ENCODE data around the gene OR51Q1. TPM values are rescaled to one million over a fixed set of nuclear protein-coding genes. Genes with fewer than 3 reads are reported as not detected.

OR51Q1 gene
- not detected in 5 replicates for total RNA-seq (2022; extraction: Qiagen RNA extraction; ENCODE audit: low read depth)

GRCh38 chr11:5421811-5422210 is at the start of gene OR51Q1:
TSS of gene OR51Q1 (plus strand) at chr11:5422111. CDS start at chr11:5422201, 90 bp downstream.

GRCh38 chr11:5383576-5383975 is 38.3 kb upstream of the OR51Q1 start, which contains the start of gene OR51M1:
TSS of gene OR51M1 (plus strand) at chr11:5383812. CDS start at chr11:5389399, 5,587 bp downstream.

GRCh38 chr11:5441414-5441813 is 19.5 kb downstream of the OR51Q1 start, which contains the start of gene OR51I1:
TSS of gene OR51I1 (minus strand) at chr11:5441514. CDS start at chr11:5441514, 0 bp downstream.

DNA sequence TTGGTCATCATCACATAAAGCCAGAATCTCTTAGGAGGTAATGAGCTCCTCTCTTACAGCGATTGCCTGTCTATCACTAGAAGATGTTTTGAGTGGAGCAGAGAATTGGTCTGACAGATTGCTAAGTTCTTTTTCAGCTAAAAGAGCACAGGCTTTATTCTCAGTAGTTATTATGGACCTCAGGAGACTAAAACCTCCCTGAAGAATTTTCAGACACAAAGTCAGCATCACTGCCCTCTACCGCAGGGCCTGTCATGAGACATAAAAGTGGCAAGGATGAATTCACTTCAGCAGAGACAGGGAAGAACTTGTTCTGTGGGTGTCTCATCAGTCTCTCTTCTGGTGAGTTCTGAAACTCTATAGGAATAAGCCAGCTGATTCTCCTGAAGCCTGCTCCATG is 27.1 kb downstream of the OR51Q1 start, which contains the start of gene OR51I2:
Gene OR51I2 (plus strand): TSS at position 301 of the 400 bp plus-strand sequence. CDS start 4,166 bp downstream, outside the sequence.

Other genes with a start within 250 kb of the OR51Q1 start
- not detected in 5 replicates for gene OR51V1, start 221.4 kb upstream of the OR51Q1 start, total RNA-seq (2022; extraction: Qiagen RNA extraction; ENCODE audit: low read depth)
- not detected in 5 replicates for gene HBB, start 195.0 kb upstream of the OR51Q1 start, total RNA-seq (2022; extraction: Qiagen RNA extraction; ENCODE audit: low read depth)
- gene HBD, start 187.6 kb upstream of the OR51Q1 start, total RNA-seq (2022; extraction: Qiagen RNA extraction; ENCODE audit: low read depth) = not detected in 5 replicates
- not detected in 5 replicates for gene HBG1, start 172.3 kb upstream of the OR51Q1 start, total RNA-seq (2022; extraction: Qiagen RNA extraction; ENCODE audit: low read depth)
- not detected in 5 replicates for gene HBG2, start 167.3 kb upstream of the OR51Q1 start, total RNA-seq (2022; extraction: Qiagen RNA extraction; ENCODE audit: low read depth)
- gene HBE1, start 152.2 kb upstream of the OR51Q1 start, total RNA-seq (2022; extraction: Qiagen RNA extraction; ENCODE audit: low read depth) = 0.53 TPM in 1 of 5 replicates, not detected in the others
- gene OR51B4, start 120.2 kb upstream of the OR51Q1 start, total RNA-seq (2022; extraction: Qiagen RNA extraction; ENCODE audit: low read depth) = not detected in 5 replicates
- not detected in 5 replicates for gene OR51B2, start 97.8 kb upstream of the OR51Q1 start, total RNA-seq (2022; extraction: Qiagen RNA extraction; ENCODE audit: low read depth)
- gene OR51B5, start 78.6 kb upstream of the OR51Q1 start, total RNA-seq (2022; extraction: Qiagen RNA extraction; ENCODE audit: low read depth) = 0.47 TPM in 1 of 5 replicates, not detected in the others
- gene OR51B6, start 70.6 kb upstream of the OR51Q1 start, total RNA-seq (2022; extraction: Qiagen RNA extraction; ENCODE audit: low read depth) = not detected in 5 replicates
- not detected in 5 replicates for gene OR51M1, start 38.3 kb upstream of the OR51Q1 start, total RNA-seq (2022; extraction: Qiagen RNA extraction; ENCODE audit: low read depth)
- gene OR51I1, start 19.4 kb downstream of the OR51Q1 start, total RNA-seq (2022; extraction: Qiagen RNA extraction; ENCODE audit: low read depth) = not detected in 5 replicates
- not detected in 5 replicates for gene OR51I2, start 27.2 kb downstream of the OR51Q1 start, total RNA-seq (2022; extraction: Qiagen RNA extraction; ENCODE audit: low read depth)
- not detected in 5 replicates for gene OR52D1, start 66.6 kb downstream of the OR51Q1 start, total RNA-seq (2022; extraction: Qiagen RNA extraction; ENCODE audit: low read depth)
- not detected in 5 replicates for gene UBQLN3, start 87.8 kb downstream of the OR51Q1 start, total RNA-seq (2022; extraction: Qiagen RNA extraction; ENCODE audit: low read depth)
- gene UBQLNL, start 94.6 kb downstream of the OR51Q1 start, total RNA-seq (2022; extraction: Qiagen RNA extraction; ENCODE audit: low read depth) = 0.09 TPM in 1 of 5 replicates, not detected in the others
- not detected in 5 replicates for gene OR52H1, start 126.4 kb downstream of the OR51Q1 start, total RNA-seq (2022; extraction: Qiagen RNA extraction; ENCODE audit: low read depth)
- not detected in 5 replicates for gene OR52B6, start 158.8 kb downstream of the OR51Q1 start, total RNA-seq (2022; extraction: Qiagen RNA extraction; ENCODE audit: low read depth)
- gene TRIM6, start 174.5 kb downstream of the OR51Q1 start, total RNA-seq (2022; extraction: Qiagen RNA extraction; ENCODE audit: low read depth) = 9.6 to 15.3 TPM (median 10.6 TPM) in 5 replicates
- 2.6 to 4.3 TPM (median 3.5 TPM) in 5 replicates for gene TRIM34, start 202.9 kb downstream of the OR51Q1 start, total RNA-seq (2022; extraction: Qiagen RNA extraction; ENCODE audit: low read depth)

All from A549 treated with ZK216348 at 1 μM for 4 hours (cell line).